Measurements from ENCODE around the gene SIRPA.

SIRPA gene

GRCh38 chr20:1870792-1871550, 24.2 kb upstream of the SIRPA start:
- DNase-seq: peak; percentile 68 to 75

GRCh38 chr20:1871807-1872458, 23.3 kb upstream of the SIRPA start:
- DNase-seq: peak; percentile 88 to 97

- DNase-seq: peak; percentile 69 to 81
Measured at GRCh38 chr20:1872459-1873097, 22.6 kb upstream of the SIRPA start.

- DNase-seq: peak; percentile 98 to 99
Measured at GRCh38 chr20:1874450-1875182, 20.6 kb upstream of the SIRPA start.

- DNase-seq: no peak
Measured at GRCh38 chr20:1875183-1875554, 20.0 kb upstream of the SIRPA start.

- DNase-seq: no peak
Measured at GRCh38 chr20:1875762-1876161, 19.4 kb upstream of the SIRPA start.

- DNase-seq: no peak
Measured at GRCh38 chr20:1876217-1876921, 18.8 kb upstream of the SIRPA start.

GRCh38 chr20:1876975-1877608, 18.1 kb upstream of the SIRPA start:
- no peak for DNase-seq

- DNase-seq: no peak
Measured at GRCh38 chr20:1877609-1878200, 17.5 kb upstream of the SIRPA start.

GRCh38 chr20:1879369-1879768, 15.8 kb upstream of the SIRPA start:
- no peak for DNase-seq

GRCh38 chr20:1879934-1880333, 15.3 kb upstream of the SIRPA start:
- DNase-seq: no peak

- no peak for DNase-seq
Measured at GRCh38 chr20:1880529-1881239, 14.5 kb upstream of the SIRPA start.

- peak; percentile 45 to 51 for DNase-seq
Measured at GRCh38 chr20:1881240-1881835, 13.9 kb upstream of the SIRPA start.

GRCh38 chr20:1882026-1882425, 13.2 kb upstream of the SIRPA start:
- no peak for DNase-seq

- no peak for DNase-seq
Measured at GRCh38 chr20:1883986-1884385, 11.2 kb upstream of the SIRPA start.

- DNase-seq: no peak
Measured at GRCh38 chr20:1885254-1885653, 10.0 kb upstream of the SIRPA start.

- DNase-seq: no peak
Measured at GRCh38 chr20:1885940-1886693, 9.1 kb upstream of the SIRPA start.

GRCh38 chr20:1887321-1887720, 7.9 kb upstream of the SIRPA start:
- DNase-seq: no peak

GRCh38 chr20:1887756-1888155, 7.5 kb upstream of the SIRPA start:
- no peak for DNase-seq
